CD8-positive, alpha-beta memory T cell (primary cell): ENCODE results near the gene AHDC1. TPM values are rescaled to one million over a fixed set of nuclear protein-coding genes. Genes with fewer than 3 reads are reported as not detected.

Experiments used
- CTCF ChIA-PET: fragments of 350-600 bp; sonication (Branson Sonifier 250); formaldehyde crosslinking; loops from one replicate; lab custom pipeline; 2021; ENCODE audit warnings: antibody characterized with exemption; lab: Charles Lee
- POLR2A ChIA-PET: fragments of 350-600 bp; sonication (Branson Sonifier 250); formaldehyde crosslinking; loops from one replicate; lab custom pipeline; 2021; ENCODE audit warnings: antibody characterized with exemption; lab: Charles Lee
- DNase-seq, 5 donors: peaks; one replicate each; pipeline versions ENCODE4 v3.0.0 to v3.0.0-alpha.2; 2020 to 2022; ENCODE audit warnings: mixed read lengths in 1 of 5
- H3K27ac ChIP-seq: one replicate; pipeline ENCODE4 v1.7.0; 2013; ENCODE audit warnings: low read depth, mild to moderate bottlenecking, low read length, moderate library complexity
- H3K27me3 ChIP-seq: 2 replicates; pipeline ENCODE4 v1.7.0; 2013; ENCODE audit warnings: low read length, mild to moderate bottlenecking; ENCODE audit not compliant: insufficient read depth, poor library complexity, severe bottlenecking
- H3K36me3 ChIP-seq: 2 replicates; pipeline ENCODE4 v1.7.0; 2013; ENCODE audit warnings: mild to moderate bottlenecking, low read length, moderate library complexity; ENCODE audit not compliant: insufficient read depth
- H3K4me1 ChIP-seq: 2 replicates; pipeline ENCODE4 v1.7.0; 2013; ENCODE audit warnings: mild to moderate bottlenecking, low read length, moderate library complexity; ENCODE audit not compliant: insufficient read depth
- H3K4me3 ChIP-seq: 2 replicates; pipeline ENCODE4 v1.7.0; 2013; ENCODE audit warnings: mild to moderate bottlenecking, low read length
- H3K9me3 ChIP-seq: 2 replicates; pipeline ENCODE4 v1.7.0; 2013; ENCODE audit warnings: mild to moderate bottlenecking, low read length
- H3K27ac Mint-ChIP-seq, 8 donors: one replicate each; pipeline ENCODE4 v1.8.0; 2020 to 2021; ENCODE audit warnings: mixed read lengths in 8 of 8, mild to moderate bottlenecking in 6 of 8, inconsistent platforms in 3 of 8, moderate library complexity in 3 of 8
- H3K27me3 Mint-ChIP-seq, 2 donors: one replicate each; pipeline ENCODE4 v1.8.0; 2020 to 2021; ENCODE audit warnings: mixed read lengths in 2 of 2, mild to moderate bottlenecking in 1 of 2, moderate library complexity in 1 of 2
- H3K36me3 Mint-ChIP-seq, 3 donors: one replicate each; pipeline ENCODE4 v1.8.0; 2020 to 2021; ENCODE audit warnings: mixed read lengths in 3 of 3, inconsistent platforms in 1 of 3, mild to moderate bottlenecking in 1 of 3
- H3K4me1 Mint-ChIP-seq, 3 donors: one replicate each; pipeline ENCODE4 v1.8.0; 2020 to 2021; ENCODE audit warnings: mixed read lengths in 3 of 3, inconsistent platforms in 1 of 3, mild to moderate bottlenecking in 1 of 3
- H3K4me3 Mint-ChIP-seq, 7 donors: one replicate each; pipeline ENCODE4 v1.8.0; 2020 to 2021; ENCODE audit warnings: mixed read lengths in 7 of 7, mild to moderate bottlenecking in 6 of 7, moderate library complexity in 4 of 7, inconsistent platforms in 2 of 7
- H3K9me3 Mint-ChIP-seq, 5 donors: one replicate each; pipeline ENCODE4 v1.8.0; 2020 to 2022; ENCODE audit warnings: mixed read lengths in 5 of 5, mild to moderate bottlenecking in 3 of 5, moderate library complexity in 2 of 5, inconsistent platforms in 1 of 5
- polyA plus RNA-seq: library from polyadenylated mRNA; unstranded; fragments of 300-500 nt; fragmentation: Illumina TruSeq; gene quantifications from one replicate; pipeline ENCODE4 v1.2.3, GENCODE V29; 2021
- total RNA-seq, 2 experiments: library from RNA; stranded (reverse); gene quantifications; one replicate each; pipeline ENCODE4 v1.2.3, GENCODE V29; 2021

Gene AHDC1
- total and polyA plus RNA-seq, 3 experiments from 2014 or later: 1.9 to 11.5 (median 11.5) TPM

DNA sequence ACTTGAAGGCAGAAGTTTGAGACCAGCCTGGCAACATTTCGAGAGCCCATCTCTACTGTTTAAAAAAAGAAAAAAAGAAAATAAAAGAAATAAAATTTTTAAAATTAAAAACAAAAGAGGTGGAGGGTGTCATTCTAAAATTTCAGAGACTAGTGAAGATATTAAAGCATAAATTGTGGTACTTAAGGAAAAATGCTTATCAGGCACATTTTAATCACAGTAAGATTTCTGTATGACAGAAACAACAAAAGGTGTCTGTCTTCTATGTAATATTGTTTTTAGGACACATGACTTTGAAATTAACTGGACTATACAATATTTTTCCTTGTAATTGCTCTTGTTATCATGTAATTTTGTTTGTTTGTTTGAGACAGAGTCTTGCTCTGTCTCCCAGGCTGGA, 118.6 kb downstream of the AHDC1 start:
- peak overlapping the region in 2 of 8 donors; percentile 46 to 53 for H3K27ac Mint-ChIP-seq
- ChIA-PET POLR2A (no interaction called here), CTCF (no interaction called here)
- Histone ChIP-seq H3K9me3 (no peaks in the 10 kb centered on the region), H3K27ac (no peak overlapping the region), H3K27me3 (no peaks in the 10 kb centered on the region), H3K4me3 (no peak overlapping the region), H3K36me3 (no peaks in the 10 kb centered on the region), H3K4me1 (peaks cover 40% of the 10 kb centered on the region)
- peaks cover 50 to 76% (median 56%) of the 10 kb centered on the region in 3 donors for H3K4me1 Mint-ChIP-seq
- no peak overlapping the region for H3K4me3 Mint-ChIP-seq
- no peak for DNase-seq
- peaks cover 0 to 27% (median 0%) of the 10 kb centered on the region in 3 donors for H3K36me3 Mint-ChIP-seq
- peaks cover 0 to 7% of the 10 kb centered on the region in 2 donors for H3K27me3 Mint-ChIP-seq
- H3K9me3 Mint-ChIP-seq: no peaks in the 10 kb centered on the region

Other genes with a start within 250 kb of the AHDC1 start
- gene MAP3K6, start 237.2 kb downstream of the AHDC1 start, total RNA-seq: 1 to 10 TPM; 6.9 to 7.1 TPM
- 6.0 TPM for gene MAP3K6, start 237.2 kb downstream of the AHDC1 start, polyA plus RNA-seq
- gene FCN3, start 229.3 kb downstream of the AHDC1 start, total RNA-seq: not detected
- not detected for gene FCN3, start 229.3 kb downstream of the AHDC1 start, polyA plus RNA-seq
- gene CD164L2, start 220.8 kb downstream of the AHDC1 start, total RNA-seq: not detected
- gene CD164L2, start 220.8 kb downstream of the AHDC1 start, polyA plus RNA-seq: not detected
- gene GPR3, start 211.5 kb downstream of the AHDC1 start, total RNA-seq: 1 to 10 TPM; 3.3 to 3.9 TPM
- gene GPR3, start 211.5 kb downstream of the AHDC1 start, polyA plus RNA-seq: not detected
- gene WASF2, start 114.0 kb downstream of the AHDC1 start, total RNA-seq: 100 to 1,000 TPM; 120 to 128 TPM
- gene WASF2, start 114.0 kb downstream of the AHDC1 start, polyA plus RNA-seq: 64.1 TPM
- 1 to 10 TPM; 1.6 to 1.8 TPM for gene FGR, start 31.0 kb upstream of the AHDC1 start, total RNA-seq
- 49.6 TPM for gene FGR, start 31.0 kb upstream of the AHDC1 start, polyA plus RNA-seq
- gene IFI6, start 68.0 kb upstream of the AHDC1 start, total RNA-seq: 10 to 100 TPM; 10.7 to 12.3 TPM
- gene IFI6, start 68.0 kb upstream of the AHDC1 start, polyA plus RNA-seq: 161 TPM
- 10 to 100 TPM; 13.2 to 13.7 TPM for gene FAM76A, start 121.8 kb upstream of the AHDC1 start, total RNA-seq
- 9.2 TPM for gene FAM76A, start 121.8 kb upstream of the AHDC1 start, polyA plus RNA-seq
- 10 to 100 TPM; 21.3 to 23.4 TPM for gene STX12, start 169.1 kb upstream of the AHDC1 start, total RNA-seq
- gene STX12, start 169.1 kb upstream of the AHDC1 start, polyA plus RNA-seq: 18.8 TPM
- gene PPP1R8, start 226.6 kb upstream of the AHDC1 start, total RNA-seq: 10 to 100 TPM; 66.3 to 70.0 TPM
- 37.5 TPM for gene PPP1R8, start 226.6 kb upstream of the AHDC1 start, polyA plus RNA-seq